DOHH2 (cell line): Measurements from ENCODE around the gene BEST2.

ENCODE experiments used
- CTCF ChIP-seq: fragments of 200-600 bp; sonication (generic); IDR thresholded peaks from one replicate; pipeline ENCODE4 v1.5.1; 2014; ENCODE audit warnings: antibody characterized with exemption, mild to moderate bottlenecking, low read depth, low read length; ENCODE audit not compliant: poor library complexity, severe bottlenecking
- EZH2phosphoT487 ChIP-seq: fragments of 200-600 bp; sonication (generic); IDR thresholded peaks from 2 replicates; pipeline ENCODE4 v1.6.1; 2017; ENCODE audit warnings: borderline replicate concordance, mild to moderate bottlenecking, antibody characterized with exemption, low read length, moderate library complexity, mixed read lengths

GRCh38 chr19:12793290-12794195, 42.0 kb downstream of the BEST2 start:
- TF ChIP-seq CTCF, result no peak
- no peak for TF ChIP-seq EZH2phosphoT487
